Measurements from ENCODE around the gene ABHD18. TPM values are rescaled to one million over a fixed set of nuclear protein-coding genes. Genes with fewer than 3 reads are reported as not detected.

The ABHD18 gene
- total RNA-seq, 6 experiments from 2014 or later = 4.0 to 4.9 (median 4.3) TPM

DNA sequence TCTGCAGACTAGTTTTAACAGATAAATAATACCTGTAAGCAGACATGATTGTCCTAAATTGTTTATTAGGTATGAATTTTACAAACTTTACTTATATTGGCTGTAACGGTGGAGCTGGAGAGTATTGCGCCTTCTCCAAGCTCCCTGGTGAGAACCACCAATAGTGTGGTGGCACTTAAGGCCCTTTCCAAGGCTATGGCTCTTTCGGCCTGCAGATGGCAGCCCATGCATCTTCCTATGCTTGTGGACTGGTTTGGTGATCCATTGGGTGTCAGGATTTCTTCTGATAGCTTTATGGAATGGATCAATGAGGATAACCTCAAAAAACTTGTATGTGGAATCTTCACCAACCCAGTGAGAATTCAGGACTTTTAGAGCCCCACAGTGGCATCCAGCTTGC lies 103.7 kb downstream of the ABHD18 start:
- TF ChIP-seq, protein P1, sequence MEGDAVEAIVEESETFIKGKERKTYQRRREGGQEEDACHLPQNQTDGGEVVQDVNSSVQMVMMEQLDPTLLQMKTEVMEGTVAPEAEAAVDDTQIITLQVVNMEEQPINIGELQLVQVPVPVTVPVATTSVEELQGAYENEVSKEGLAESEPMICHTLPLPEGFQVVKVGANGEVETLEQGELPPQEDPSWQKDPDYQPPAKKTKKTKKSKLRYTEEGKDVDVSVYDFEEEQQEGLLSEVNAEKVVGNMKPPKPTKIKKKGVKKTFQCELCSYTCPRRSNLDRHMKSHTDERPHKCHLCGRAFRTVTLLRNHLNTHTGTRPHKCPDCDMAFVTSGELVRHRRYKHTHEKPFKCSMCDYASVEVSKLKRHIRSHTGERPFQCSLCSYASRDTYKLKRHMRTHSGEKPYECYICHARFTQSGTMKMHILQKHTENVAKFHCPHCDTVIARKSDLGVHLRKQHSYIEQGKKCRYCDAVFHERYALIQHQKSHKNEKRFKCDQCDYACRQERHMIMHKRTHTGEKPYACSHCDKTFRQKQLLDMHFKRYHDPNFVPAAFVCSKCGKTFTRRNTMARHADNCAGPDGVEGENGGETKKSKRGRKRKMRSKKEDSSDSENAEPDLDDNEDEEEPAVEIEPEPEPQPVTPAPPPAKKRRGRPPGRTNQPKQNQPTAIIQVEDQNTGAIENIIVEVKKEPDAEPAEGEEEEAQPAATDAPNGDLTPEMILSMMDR (IDR thresholded peaks at IDR 0.05) = peak; percentile 66
- Mint-ChIP-seq H3K9me3 (no peaks in the 10 kb centered on the region), H3K4me3 (no peak overlapping the region), H3K36me3 (ENCODE audit: low read depth) (no peaks in the 10 kb centered on the region), H3K27me3 (ENCODE audit: insufficient read depth) (no peaks in the 10 kb centered on the region), H3K27ac (no peak overlapping the region), H3K4me1 (ENCODE audit: low read depth) (peaks cover 12% of the 10 kb centered on the region)
- peak; percentile 12 for DNase-seq

DNA sequence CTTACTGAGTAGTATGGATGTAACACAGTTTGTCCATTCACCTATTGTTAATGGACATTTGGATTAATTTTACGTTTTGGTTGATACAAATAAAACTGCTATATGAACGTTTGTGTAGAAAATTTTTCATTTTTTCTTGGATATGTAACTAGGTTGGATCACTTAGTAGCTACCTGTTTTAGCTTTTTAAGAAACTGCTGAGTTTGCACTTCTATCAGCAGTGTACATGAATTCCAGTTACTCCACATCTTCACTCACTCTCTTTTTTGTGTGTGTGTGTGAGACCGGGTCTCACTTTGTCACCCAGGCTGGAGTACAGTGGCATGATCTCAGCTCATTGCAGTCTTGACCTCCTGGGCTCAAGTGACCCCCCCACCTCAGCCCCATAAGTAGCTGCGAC lies 111.3 kb downstream of the ABHD18 start:
- no peaks in the 10 kb centered on the region for H3K4me1 Mint-ChIP-seq (ENCODE audit: low read depth)
- TF ChIP-seq, protein P1 (IDR thresholded peaks at IDR 0.05) = no peak
- no peak overlapping the region for H3K27ac Mint-ChIP-seq
- DNase-seq = no peak
- H3K4me3 Mint-ChIP-seq = no peak overlapping the region
- H3K36me3 Mint-ChIP-seq (ENCODE audit: low read depth) = no peaks in the 10 kb centered on the region; the same call in 1 of the 2 replicates
- no peaks in the 10 kb centered on the region for H3K27me3 Mint-ChIP-seq (ENCODE audit: insufficient read depth)
- no peaks in the 10 kb centered on the region for H3K9me3 Mint-ChIP-seq

Other genes with a start within 250 kb of the ABHD18 start
- gene SLC25A31, start 235.0 kb upstream of the ABHD18 start, total RNA-seq (2021; fragmentation: NEBNext Ultra II Directional; extraction: Animal tissue kit (Norgen Biotek cat#: 25700)) = not detected
- 1 to 10 TPM; 5.9 to 7.9 (median 7.5) TPM for gene HSPA4L, start 183.1 kb upstream of the ABHD18 start, total RNA-seq (2021; fragmentation: NEBNext Ultra II Directional; extraction: Animal tissue kit (Norgen Biotek cat#: 25700))
- gene PLK4, start 84.5 kb upstream of the ABHD18 start, total RNA-seq (2021; fragmentation: NEBNext Ultra II Directional; extraction: Animal tissue kit (Norgen Biotek cat#: 25700)) = 10 to 100 TPM in 5 of 6 experiments, 1 to 10 TPM in 1; 5.8 to 17.8 (median 14.7) TPM
- 10 to 100 TPM; 14.6 to 18.9 (median 17.4) TPM for gene MFSD8, start 233 bp upstream of the ABHD18 start, total RNA-seq (2021; fragmentation: NEBNext Ultra II Directional; extraction: Animal tissue kit (Norgen Biotek cat#: 25700))
- gene LARP1B, start 95.9 kb downstream of the ABHD18 start, total RNA-seq (2021; fragmentation: NEBNext Ultra II Directional; extraction: Animal tissue kit (Norgen Biotek cat#: 25700)) = 10 to 100 TPM; 11.1 to 12.4 (median 11.6) TPM